Gastrocnemius medialis (tissue), 4 donors: ENCODE measurements around the gene MORC3. TPM values are rescaled to one million over a fixed set of nuclear protein-coding genes. Genes with fewer than 3 reads are reported as not detected.
"Not testable (repeated sequence)": the region's sequence is repeated elsewhere in the genome, so short reads cannot be mapped to it uniquely, and the experiment has no call there.

ENCODE experiments used
- ATAC-seq, 2 donors: fragments of 150-250 bp; one replicate each; pipeline ENCODE4 v1.9.1; 2016
- DNase-seq, 2 donors: peaks; one replicate each; pipeline ENCODE4 v3.0.0-alpha.2; 2019
- H3K27ac ChIP-seq, 4 donors: fragments of 200-600 bp; sonication (generic); 1 replicate in 1 of 4; 2 replicates in 3 of 4; pipeline ENCODE4 v1.5.1; 2016 to 2018; ENCODE audit warnings: mild to moderate bottlenecking in 2 of 4, moderate library complexity in 1 of 4
- H3K27me3 ChIP-seq, 3 donors: fragments of 200-600 bp; sonication (generic) in 2 of 3; 1 replicate in 1 of 3; 2 replicates in 2 of 3; pipeline versions ENCODE4 v1.5.1 to v1.6.0; 2016 to 2019; ENCODE audit warnings: mild to moderate bottlenecking in 1 of 3, moderate library complexity in 1 of 3
- H3K36me3 ChIP-seq, 2 donors: fragments of 200-600 bp; sonication (generic) in 1 of 2; one replicate each; pipeline ENCODE4 v1.5.1; 2017 to 2018
- H3K4me1 ChIP-seq, 2 donors: fragments of 200-600 bp; sonication (generic) in 1 of 2; one replicate each; pipeline ENCODE4 v1.5.1; 2016 to 2017; ENCODE audit warnings: mild to moderate bottlenecking in 2 of 2
- H3K4me3 ChIP-seq, 4 donors: fragments of 200-600 bp; sonication (generic) in 3 of 4; 1 replicate in 1 of 4; 2 replicates in 3 of 4; pipeline ENCODE4 v1.5.1; 2016 to 2019; ENCODE audit warnings: mild to moderate bottlenecking in 2 of 4
- H3K9me3 ChIP-seq, 3 donors: fragments of 200-600 bp; sonication (generic) in 2 of 3; 1 replicate in 1 of 3; 2 replicates in 2 of 3; pipeline ENCODE4 v1.5.1; 2016 to 2019
- CTCF ChIP-seq, 5 experiments: fragments of 450-650 bp in 3 of 5; fragments of 200-600 bp in 2 of 5; sonication (generic) in 2 of 5; IDR thresholded peaks in 4 of 5; conservative IDR thresholded peaks in 1 of 5; 1 replicate in 4 of 5; 2 replicates in 1 of 5; pipeline ENCODE4 v1.5.1; 2016 to 2019; ENCODE audit warnings: antibody characterized with exemption in 5 of 5, mild to moderate bottlenecking in 3 of 5, moderate library complexity in 3 of 5
- POLR2A ChIP-seq, 2 donors: fragments of 450-650 bp; IDR thresholded peaks; one replicate each; pipeline ENCODE4 v1.6.1; 2017; ENCODE audit warnings: antibody characterized with exemption in 2 of 2, mild to moderate bottlenecking in 2 of 2, moderate library complexity in 2 of 2
- in situ Hi-C, 4 donors: fragments of 200-750 bp; cut with MboI; loops; one replicate each; pipeline versions ENCODE4 v1.15.0 to v1.8.0; 2017; ENCODE audit warnings: low sequenced_read_pairs in 4 of 4
- intact Hi-C: fragments of 100-400 bp; cut with DNase I; formaldehyde crosslinking; loops from one replicate; pipeline ENCODE4 v1.15.1; 2023; ENCODE audit warnings: low total_unique reads
- total RNA-seq, 4 donors: library from RNA; depleted of rRNA; stranded (reverse); fragments of >200 nt; gene quantifications; one replicate each; pipeline versions ENCODE4 v1.1.0 to v1.2.3, GENCODE V29; 2016

The MORC3 gene
- total RNA-seq, 4 donors from 2014 or later: 28.1 to 35.5 (median 31.7) TPM

GRCh38 chr21:36325373-36326010 is 5.5 kb downstream of the MORC3 start:
- Histone ChIP-seq H3K27me3 (no peaks in the 10 kb centered on the region), H3K9me3 (no peaks in the 10 kb centered on the region), H3K36me3 (no peaks in the 10 kb centered on the region), H3K27ac (peak overlapping the region; percentile 88 to 99 (median 94)), H3K4me1 (peaks cover 67 to 72% of the 10 kb centered on the region in 2 donors), H3K4me3 (no peak overlapping the region)
- no peak for TF ChIP-seq POLR2A (IDR thresholded peaks at IDR 0.05)
- TF ChIP-seq CTCF (IDR thresholded peaks at IDR 0.05 in 4 of 5, conservative IDR thresholded peaks at IDR 0.05 in 1 of 5): no peak
- intact Hi-C loops (no loop called here), in situ Hi-C loops (loop anchor here in 3 of 4 donors (10.0 kb wide), 2 partner anchors 171 to 181 kb away; partner anchors contain the start of gene DOP1B (in 1 of the 3))
- DNase-seq (no peak), ATAC-seq (peak in 1 of 2 donors; percentile 31)

GRCh38 chr21:36330904-36331303 is 10.9 kb downstream of the MORC3 start:
- in situ Hi-C loops (loop anchor here in 1 of 4 donors (10.0 kb wide), 1 partner anchor 186 kb away; no protein-coding TSS in a partner anchor), intact Hi-C loops (loop anchor here (1.0 to 5.0 kb wide), 2 partner anchors 69 to 190 kb away; no protein-coding TSS in a partner anchor)
- no peak overlapping the region for H3K4me3 ChIP-seq
- peak; percentile 41 to 76 (median 65) for TF ChIP-seq CTCF (IDR thresholded peaks at IDR 0.05 in 4 of 5, conservative IDR thresholded peaks at IDR 0.05 in 1 of 5)
- no peak for TF ChIP-seq POLR2A (IDR thresholded peaks at IDR 0.05)
- H3K4me1 ChIP-seq: peaks cover 45 to 54% of the 10 kb centered on the region in 2 donors
- no peaks in the 10 kb centered on the region for H3K9me3 ChIP-seq
- ATAC-seq (peak; percentile 69 to 85), DNase-seq (no peak)
- peaks cover 0 to 10% of the 10 kb centered on the region in 2 donors for H3K36me3 ChIP-seq
- no peaks in the 10 kb centered on the region for H3K27me3 ChIP-seq
- peak overlapping the region in 2 of 4 donors; percentile 42 to 56 for H3K27ac ChIP-seq

- Histone ChIP-seq H3K4me1 (peaks cover 11 to 17% of the 10 kb centered on the region in 2 donors), H3K27ac (peak overlapping the region in 3 of 4 donors; percentile 11 to 29 (median 22)), H3K9me3 (no peaks in the 10 kb centered on the region), H3K4me3 (no peak overlapping the region), H3K27me3 (no peaks in the 10 kb centered on the region), H3K36me3 (peaks cover 2 to 51% of the 10 kb centered on the region in 2 donors)
- intact Hi-C loops (no loop called here), in situ Hi-C loops (loop anchor here in 1 of 4 donors (10.0 kb wide), 1 partner anchor 192 kb away; no protein-coding TSS in a partner anchor)
- no peak for DNase-seq
- no peak for TF ChIP-seq POLR2A (IDR thresholded peaks at IDR 0.05)
- TF ChIP-seq CTCF (IDR thresholded peaks at IDR 0.05 in 4 of 5, conservative IDR thresholded peaks at IDR 0.05 in 1 of 5): no peak
- no peak for ATAC-seq
Measured at GRCh38 chr21:36337099-36337509, 17.1 kb downstream of the MORC3 start.

- Histone ChIP-seq H3K27me3 (no peaks in the 10 kb centered on the region), H3K4me3 (no peak overlapping the region), H3K9me3 (no peaks in the 10 kb centered on the region), H3K4me1 (peaks cover 6 to 9% of the 10 kb centered on the region in 2 donors), H3K27ac (no peak overlapping the region), H3K36me3 (peaks cover 2 to 64% of the 10 kb centered on the region in 2 donors)
- no peak for DNase-seq
- ATAC-seq: no peak
- in situ Hi-C loops: loop anchor here in 1 of 4 donors (10.0 kb wide), 1 partner anchor 194 kb away; no protein-coding TSS in a partner anchor
- TF ChIP-seq CTCF (IDR thresholded peaks at IDR 0.05 in 4 of 5, conservative IDR thresholded peaks at IDR 0.05 in 1 of 5) (no peak), POLR2A (IDR thresholded peaks at IDR 0.05) (no peak)
- intact Hi-C loops: no loop called here
Measured at GRCh38 chr21:36338975-36339374, 19.0 kb downstream of the MORC3 start.

- H3K4me3 ChIP-seq, H3K4me1 ChIP-seq, intact Hi-C loops, H3K9me3 ChIP-seq, in situ Hi-C loops, H3K27me3 ChIP-seq: not testable (repeated sequence)
- peak overlapping the region; percentile 66 to 79 (median 72) for H3K27ac ChIP-seq
- DNase-seq (peak; percentile 34 to 72), ATAC-seq (peak; percentile 51 to 63)
- H3K36me3 ChIP-seq: peaks cover 4 to 78% of the 10 kb centered on the region in 2 donors
Measured at GRCh38 chr21:36342581-36342980, 22.6 kb downstream of the MORC3 start.
